Naive thymus-derived CD8-positive, alpha-beta T cell (primary cell): Measurements from ENCODE around the gene PLEKHG5. TPM values are rescaled to one million over a fixed set of nuclear protein-coding genes. Genes with fewer than 3 reads are reported as not detected.
"Not testable (repeated sequence)": the region's sequence is repeated elsewhere in the genome, so short reads cannot be mapped to it uniquely, and the experiment has no call there.

Experiments
- ATAC-seq, 2 donors: fragments of 150-1000 bp; cut with Tn5 transposase in 1 of 2; sonication (Bioruptor Pico), chemical (Tn5 transposase) in 1 of 2; 1 replicate in 1 of 2; 2 replicates in 1 of 2; pipeline ENCODE4 v1.10.0; 2021; ENCODE audit warnings: mild to moderate bottlenecking in 2 of 2, moderate library complexity in 2 of 2
- POLR2A ChIA-PET: fragments of 350-600 bp; sonication (Branson Sonifier 250); formaldehyde crosslinking; loops from one replicate; lab custom pipeline; 2021; ENCODE audit warnings: antibody characterized with exemption; lab: Charles Lee
- DNase-seq, 10 donors: peaks; one replicate each; pipeline versions ENCODE4 v3.0.0 to v3.0.0-alpha.2; 2020 to 2022
- H3K27ac Mint-ChIP-seq, 10 donors: one replicate each; pipeline ENCODE4 v1.8.0; 2020 to 2022; ENCODE audit warnings: mild to moderate bottlenecking in 10 of 10, mixed read lengths in 10 of 10, moderate library complexity in 4 of 10, inconsistent platforms in 1 of 10
- H3K27me3 Mint-ChIP-seq, 5 donors: one replicate each; pipeline ENCODE4 v1.8.0; 2021 to 2022; ENCODE audit warnings: mixed read lengths in 5 of 5
- H3K36me3 Mint-ChIP-seq, 3 donors: one replicate each; pipeline ENCODE4 v1.8.0; 2020 to 2022; ENCODE audit warnings: mixed read lengths in 3 of 3, mild to moderate bottlenecking in 2 of 3, inconsistent platforms in 1 of 3
- H3K4me1 Mint-ChIP-seq, 4 donors: one replicate each; pipeline ENCODE4 v1.8.0; 2021 to 2022; ENCODE audit warnings: mixed read lengths in 4 of 4
- H3K4me3 Mint-ChIP-seq, 10 donors: one replicate each; pipeline ENCODE4 v1.8.0; 2020 to 2022; ENCODE audit warnings: mild to moderate bottlenecking in 10 of 10, mixed read lengths in 10 of 10, moderate library complexity in 6 of 10, inconsistent platforms in 1 of 10
- H3K9me3 Mint-ChIP-seq, 9 donors: one replicate each; pipeline ENCODE4 v1.8.0; 2020 to 2022; ENCODE audit warnings: mixed read lengths in 9 of 9, mild to moderate bottlenecking in 3 of 9, inconsistent platforms in 1 of 9, moderate library complexity in 1 of 9
- polyA plus RNA-seq, 3 donors: library from polyadenylated mRNA; unstranded; fragments of 300-500 nt; fragmentation: Illumina TruSeq; gene quantifications; one replicate each; pipeline ENCODE4 v1.2.3, GENCODE V29; 2021
- total RNA-seq, 8 experiments: library from RNA in 2 of 8; stranded (reverse) in 2 of 8; gene quantifications; one replicate each; pipeline ENCODE4 v1.2.3 and lab custom pipeline; 2021 to 2026

Gene PLEKHG5
- total and polyA plus RNA-seq, 5 experiments from 2014 or later: 0.57 to 7.0 (median 1.4) TPM

DNA sequence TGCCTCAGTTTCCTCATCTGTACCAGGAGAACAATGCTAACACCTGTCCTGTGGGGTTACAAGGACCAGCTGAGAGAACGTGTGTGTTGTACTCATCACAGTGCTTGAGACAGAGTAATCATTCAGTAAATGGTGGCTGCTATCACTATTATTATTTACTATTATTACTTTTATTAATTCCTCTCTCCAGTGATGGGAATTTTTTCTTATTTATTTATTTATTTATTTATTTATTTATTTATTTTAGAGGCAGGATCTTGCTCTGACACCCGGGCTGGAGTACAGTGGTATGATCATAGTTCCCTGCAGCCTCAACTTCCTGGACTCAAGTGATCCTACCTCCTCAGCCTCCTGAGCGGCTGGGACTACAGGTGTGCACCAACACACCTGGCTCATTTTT, 55.2 kb downstream of the PLEKHG5 start:
- Mint-ChIP-seq H3K27me3 (peaks cover 11 to 47% (median 14%) of the 10 kb centered on the region in 5 donors), H3K4me1 (peaks cover 8 to 17% (median 14%) of the 10 kb centered on the region in 4 donors)
- H3K36me3 Mint-ChIP-seq, H3K27ac Mint-ChIP-seq, DNase-seq, H3K9me3 Mint-ChIP-seq, H3K4me3 Mint-ChIP-seq, ATAC-seq: not testable (repeated sequence)
- POLR2A ChIA-PET: interaction anchor here (1.7 kb wide), 1 partner anchor 15 kb away, joined by 5 read pairs; no protein-coding TSS in a partner anchor

GRCh38 chr1:6435547-6435946, 55.9 kb downstream of the PLEKHG5 start:
- DNase-seq: no peak
- Mint-ChIP-seq H3K9me3 (no peaks in the 10 kb centered on the region), H3K27ac (no peak overlapping the region), H3K4me3 (no peak overlapping the region), H3K4me1 (peaks cover 8 to 17% (median 11%) of the 10 kb centered on the region in 4 donors), H3K27me3 (peaks cover 11 to 43% (median 15%) of the 10 kb centered on the region in 5 donors), H3K36me3 (no peaks in the 10 kb centered on the region)
- no peak for ATAC-seq
- POLR2A ChIA-PET: no interaction called here

DNA sequence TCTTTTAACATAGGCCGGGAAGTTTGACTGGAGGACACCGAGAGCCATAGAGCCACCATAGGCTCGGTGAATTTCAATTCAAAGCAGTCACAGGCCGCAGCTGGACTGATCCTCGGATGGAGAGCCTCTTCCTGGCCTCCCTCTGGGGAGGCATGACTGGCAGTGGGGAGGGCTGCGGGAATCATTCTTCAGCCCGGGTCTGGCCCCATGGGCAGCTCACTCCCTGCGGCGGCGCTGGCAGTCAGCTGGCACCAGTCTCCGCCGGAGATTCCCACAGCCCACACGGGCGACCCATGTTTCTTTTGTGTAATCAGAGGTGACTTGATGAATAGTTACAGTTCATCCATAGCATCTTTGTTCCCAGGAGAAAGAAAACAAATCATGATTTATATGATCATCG, 56.3 kb downstream of the PLEKHG5 start:
- H3K27ac Mint-ChIP-seq: no peak overlapping the region
- no peaks in the 10 kb centered on the region for H3K36me3 Mint-ChIP-seq
- H3K27me3 Mint-ChIP-seq: peaks cover 11 to 43% (median 20%) of the 10 kb centered on the region in 5 donors
- no peaks in the 10 kb centered on the region for H3K9me3 Mint-ChIP-seq
- H3K4me1 Mint-ChIP-seq: peaks cover 8 to 17% (median 11%) of the 10 kb centered on the region in 4 donors
- ATAC-seq (no peak), DNase-seq (no peak)
- H3K4me3 Mint-ChIP-seq: no peak overlapping the region
- POLR2A ChIA-PET: no interaction called here

- no peak for ATAC-seq
- Mint-ChIP-seq H3K27ac (no peak overlapping the region), H3K9me3 (no peaks in the 10 kb centered on the region), H3K4me3 (no peak overlapping the region), H3K27me3 (peaks cover 7 to 35% (median 17%) of the 10 kb centered on the region in 5 donors), H3K36me3 (no peaks in the 10 kb centered on the region), H3K4me1 (peaks cover 5 to 12% (median 6%) of the 10 kb centered on the region in 4 donors)
- POLR2A ChIA-PET: no interaction called here
- no peak for DNase-seq
These were observed 57.3 kb downstream of the PLEKHG5 start for GRCh38 chr1:6434186-6434585.

- not testable (repeated sequence) for H3K27ac Mint-ChIP-seq, H3K4me1 Mint-ChIP-seq, H3K4me3 Mint-ChIP-seq, H3K36me3 Mint-ChIP-seq, DNase-seq, ATAC-seq, H3K9me3 Mint-ChIP-seq
- peaks cover 2 to 24% (median 13%) of the 10 kb centered on the region in 5 donors for H3K27me3 Mint-ChIP-seq
- POLR2A ChIA-PET: interaction anchor here (0.7 to 0.9 kb wide), 2 partner anchors 9 to 64 kb away, joined by 5 to 6 read pairs; no protein-coding TSS in a partner anchor
These were observed 59.6 kb downstream of the PLEKHG5 start for GRCh38 chr1:6431645-6432579.

GRCh38 chr1:6429660-6430411, 61.6 kb downstream of the PLEKHG5 start:
- POLR2A ChIA-PET, ATAC-seq, DNase-seq, H3K4me3 Mint-ChIP-seq, H3K4me1 Mint-ChIP-seq, H3K9me3 Mint-ChIP-seq, H3K36me3 Mint-ChIP-seq, H3K27ac Mint-ChIP-seq: not testable (repeated sequence)
- peaks cover 2 to 27% (median 15%) of the 10 kb centered on the region in 5 donors for H3K27me3 Mint-ChIP-seq

DNA sequence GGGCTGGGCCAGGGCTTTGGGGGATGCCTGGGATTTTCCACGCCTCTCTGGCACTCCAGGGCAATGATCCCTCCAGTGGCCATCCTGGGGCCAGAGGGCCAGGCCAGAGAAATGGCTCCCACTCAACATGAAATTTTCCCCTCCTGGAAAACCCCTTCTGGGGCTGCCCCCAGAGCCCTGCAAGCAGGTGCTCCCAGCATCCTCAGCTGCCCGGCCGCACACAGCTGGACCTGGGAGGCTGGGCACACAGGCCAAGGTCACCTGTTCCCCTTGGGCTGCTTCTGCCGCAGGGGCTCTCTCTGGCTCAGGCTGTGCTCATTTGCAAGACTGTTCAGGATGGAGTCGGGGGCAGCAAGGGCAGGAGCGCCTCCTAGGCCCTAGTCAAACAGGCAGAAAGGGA, 63.0 kb downstream of the PLEKHG5 start:
- DNase-seq, POLR2A ChIA-PET: not testable (repeated sequence)
- H3K4me1 Mint-ChIP-seq: peaks cover 8 to 12% (median 9%) of the 10 kb centered on the region in 4 donors

DNA sequence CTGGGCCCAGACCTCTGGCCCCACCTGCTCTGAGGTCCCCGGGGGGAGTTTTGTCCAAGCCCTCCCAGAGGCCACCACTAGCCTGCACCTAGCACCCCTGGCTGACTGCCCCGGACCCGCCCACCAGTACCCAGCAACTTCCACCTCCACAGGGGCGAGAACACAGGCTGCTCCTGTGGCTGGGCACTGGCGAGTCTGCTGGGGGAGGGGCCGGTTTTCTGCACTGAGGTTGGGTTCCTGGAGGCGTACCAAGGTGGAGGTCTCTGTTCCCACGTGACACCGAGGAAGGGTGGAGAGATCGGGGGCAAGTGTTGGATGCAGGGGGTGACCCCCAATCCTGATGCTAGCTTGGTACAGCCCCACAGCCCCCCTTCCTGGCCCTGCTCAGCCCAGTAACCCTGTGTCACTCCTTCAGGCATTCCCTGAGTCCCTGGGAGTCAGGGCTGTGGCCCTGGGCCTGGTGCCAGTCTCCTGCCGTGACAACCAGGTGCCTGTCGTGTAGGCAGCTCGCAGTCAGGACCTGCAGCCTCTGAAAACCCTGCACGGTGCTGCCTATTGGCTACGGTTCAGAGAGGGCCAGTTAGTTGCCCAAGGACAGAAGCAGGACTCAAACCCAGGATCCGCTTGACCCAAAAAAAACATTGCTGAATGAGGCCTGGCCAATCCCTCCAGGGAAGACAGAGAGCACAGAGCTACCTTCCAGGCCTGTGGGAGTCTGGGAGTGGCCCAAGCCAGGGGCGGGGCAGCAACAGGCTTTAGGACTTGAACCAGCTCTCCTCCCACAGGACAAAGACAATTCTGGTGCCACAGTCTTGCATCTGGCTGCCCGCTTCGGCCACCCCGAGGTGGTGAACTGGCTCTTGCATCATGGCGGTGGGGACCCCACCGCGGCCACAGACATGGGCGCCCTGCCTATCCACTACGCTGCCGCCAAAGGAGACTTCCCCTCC, 63.8 kb downstream of the PLEKHG5 start:
- no peak for DNase-seq
- Mint-ChIP-seq H3K27ac (peak overlapping the region in 1 of 10 donors; percentile 76), H3K27me3 (peaks cover under 1 to 42% (median 18%) of the 10 kb centered on the region in 5 donors), H3K4me3 (no peak overlapping the region), H3K9me3 (no peaks in the 10 kb centered on the region), H3K36me3 (no peaks in the 10 kb centered on the region), H3K4me1 (peaks cover 9 to 14% (median 10%) of the 10 kb centered on the region in 4 donors)
- POLR2A ChIA-PET: no interaction called here
- ATAC-seq: no peak

More for the DNA sequence above, 63.0 kb downstream of the PLEKHG5 start:
- H3K36me3 Mint-ChIP-seq, H3K9me3 Mint-ChIP-seq, H3K4me3 Mint-ChIP-seq, ATAC-seq, H3K27ac Mint-ChIP-seq: not testable (repeated sequence)
- H3K27me3 Mint-ChIP-seq: peaks cover 0 to 36% (median 16%) of the 10 kb centered on the region in 5 donors

DNA sequence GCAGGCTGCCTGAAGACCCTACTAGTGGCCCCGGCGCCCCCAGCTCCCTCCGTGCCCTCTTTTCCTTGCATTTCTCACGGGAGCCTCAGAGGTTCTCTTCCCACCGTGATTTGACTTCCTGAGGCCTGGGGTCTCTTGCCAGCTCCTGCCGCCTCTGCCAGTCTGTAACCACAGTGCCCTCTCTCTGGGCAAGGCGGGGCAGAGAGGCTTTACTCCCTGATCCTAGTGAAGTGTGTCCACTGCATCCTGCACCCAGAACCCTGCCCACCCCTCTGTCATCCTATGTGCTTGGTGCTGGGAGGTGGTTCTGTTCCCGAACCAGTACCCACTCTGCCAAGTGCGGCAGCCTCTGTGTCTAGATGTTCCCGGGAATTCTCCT, 64.5 kb downstream of the PLEKHG5 start:
- H3K9me3 Mint-ChIP-seq: no peaks in the 10 kb centered on the region
- no peaks in the 10 kb centered on the region for H3K36me3 Mint-ChIP-seq
- POLR2A ChIA-PET: interaction anchor here (1.3 kb wide), 1 partner anchor 14 kb away, joined by 3 read pairs; no protein-coding TSS in a partner anchor
- H3K27ac Mint-ChIP-seq: no peak overlapping the region
- peaks cover 2 to 48% (median 19%) of the 10 kb centered on the region in 5 donors for H3K27me3 Mint-ChIP-seq
- H3K4me1 Mint-ChIP-seq: peaks cover 9 to 14% (median 10%) of the 10 kb centered on the region in 4 donors
- ATAC-seq (no peak), DNase-seq (no peak)
- H3K4me3 Mint-ChIP-seq: peak overlapping the region in 1 of 10 donors; percentile 47

DNA sequence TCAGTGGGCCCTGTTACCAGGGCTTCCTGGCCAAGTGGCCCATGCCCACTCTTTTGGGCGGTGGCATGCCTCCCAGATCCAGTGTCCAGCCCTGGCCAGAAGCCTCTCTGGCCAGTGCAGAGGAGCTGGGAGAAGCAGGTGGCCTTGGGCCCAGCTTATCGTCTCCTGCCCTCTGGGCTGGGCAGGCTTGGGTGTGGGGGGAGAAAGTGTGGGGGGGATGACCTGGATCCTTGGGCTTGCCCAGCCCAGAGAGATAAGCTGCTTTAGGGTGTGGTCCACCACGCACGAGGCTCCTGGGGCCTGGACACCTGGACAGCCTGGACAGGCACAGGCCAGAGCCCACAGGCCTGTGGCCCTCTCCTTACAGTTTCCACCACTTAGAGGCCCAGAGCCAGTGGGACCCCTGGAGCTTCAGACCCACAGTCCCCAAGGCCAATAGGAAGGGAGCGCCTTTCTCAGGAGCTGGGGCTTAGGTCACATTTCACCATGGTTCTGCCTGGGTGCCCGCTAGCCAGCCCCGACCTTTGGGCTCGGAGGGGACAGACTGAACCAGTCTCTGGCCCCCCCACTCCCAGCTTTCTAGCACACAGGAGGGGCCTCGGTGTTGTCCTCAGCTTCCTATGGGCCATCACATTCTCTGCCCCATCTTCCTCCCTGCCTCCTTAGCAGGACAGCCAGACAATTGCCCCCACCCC, 65.0 kb downstream of the PLEKHG5 start:
- peaks cover 4 to 54% (median 24%) of the 10 kb centered on the region in 5 donors for H3K27me3 Mint-ChIP-seq

DNA sequence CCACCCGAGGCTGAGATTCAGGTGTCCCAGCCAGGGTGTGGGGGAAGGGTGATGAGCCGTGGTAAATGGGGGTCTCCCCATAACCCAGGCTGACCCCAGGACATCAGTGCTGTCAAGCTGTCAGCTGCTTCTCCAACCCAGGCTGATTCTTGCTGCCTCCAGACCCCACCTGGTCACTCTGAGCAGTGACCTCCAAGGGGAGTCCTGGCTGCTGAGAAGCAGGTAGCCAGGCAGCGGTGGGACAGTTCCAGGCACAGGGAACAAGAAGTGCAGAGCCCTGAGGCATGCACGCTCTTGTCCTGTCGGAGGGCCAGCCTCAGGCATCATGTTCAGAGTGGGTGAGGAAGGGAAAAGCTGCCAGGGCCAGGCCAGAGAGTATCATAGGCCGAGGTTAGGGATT, 65.8 kb downstream of the PLEKHG5 start:
- POLR2A ChIA-PET: interaction anchor here (1.3 kb wide), 1 partner anchor 15 kb away, joined by 3 read pairs; no protein-coding TSS in a partner anchor
- peak overlapping the region in 4 of 10 donors; percentile 19 to 50 (median 44) for H3K4me3 Mint-ChIP-seq
- peaks cover 9 to 18% (median 14%) of the 10 kb centered on the region in 4 donors for H3K4me1 Mint-ChIP-seq

More for the DNA sequence above, 65.0 kb downstream of the PLEKHG5 start:
- H3K27ac Mint-ChIP-seq: no peak overlapping the region
- POLR2A ChIA-PET: interaction anchor here (1.3 kb wide), 1 partner anchor 14 kb away, joined by 3 read pairs; no protein-coding TSS in a partner anchor
- ATAC-seq: no peak
- H3K36me3 Mint-ChIP-seq: no peaks in the 10 kb centered on the region
- no peak for DNase-seq
- H3K4me3 Mint-ChIP-seq: peak overlapping the region in 2 of 10 donors; percentile 14 to 47
- H3K9me3 Mint-ChIP-seq: no peaks in the 10 kb centered on the region
- H3K4me1 Mint-ChIP-seq: peaks cover 9 to 14% (median 10%) of the 10 kb centered on the region in 4 donors

More for the DNA sequence above, 65.8 kb downstream of the PLEKHG5 start:
- ATAC-seq (no peak), DNase-seq (no peak)
- Mint-ChIP-seq H3K9me3 (no peaks in the 10 kb centered on the region), H3K27me3 (peaks cover 7 to 61% (median 26%) of the 10 kb centered on the region in 5 donors), H3K27ac (peak overlapping the region in 1 of 10 donors; percentile 62), H3K36me3 (no peaks in the 10 kb centered on the region)
